Astrocyte (in vitro differentiated cells and primary cell): ENCODE data around the gene MICAL2.

ENCODE experiments used
- EZH2 ChIP-seq: IDR thresholded peaks from 2 replicates; pipeline ENCODE4 v1.6.1; 2012; ENCODE audit warnings: mild to moderate bottlenecking, low read length, inconsistent platforms; ENCODE audit not compliant: insufficient read depth
- TF ChIP-seq, protein P1 (sequence below): IDR thresholded peaks from 2 replicates; pipeline ENCODE4 v1.5.1; 2011; ENCODE audit warnings: low read depth, mild to moderate bottlenecking, inconsistent platforms, low read length, moderate library complexity; ENCODE audit not compliant: insufficient read depth

DNA sequence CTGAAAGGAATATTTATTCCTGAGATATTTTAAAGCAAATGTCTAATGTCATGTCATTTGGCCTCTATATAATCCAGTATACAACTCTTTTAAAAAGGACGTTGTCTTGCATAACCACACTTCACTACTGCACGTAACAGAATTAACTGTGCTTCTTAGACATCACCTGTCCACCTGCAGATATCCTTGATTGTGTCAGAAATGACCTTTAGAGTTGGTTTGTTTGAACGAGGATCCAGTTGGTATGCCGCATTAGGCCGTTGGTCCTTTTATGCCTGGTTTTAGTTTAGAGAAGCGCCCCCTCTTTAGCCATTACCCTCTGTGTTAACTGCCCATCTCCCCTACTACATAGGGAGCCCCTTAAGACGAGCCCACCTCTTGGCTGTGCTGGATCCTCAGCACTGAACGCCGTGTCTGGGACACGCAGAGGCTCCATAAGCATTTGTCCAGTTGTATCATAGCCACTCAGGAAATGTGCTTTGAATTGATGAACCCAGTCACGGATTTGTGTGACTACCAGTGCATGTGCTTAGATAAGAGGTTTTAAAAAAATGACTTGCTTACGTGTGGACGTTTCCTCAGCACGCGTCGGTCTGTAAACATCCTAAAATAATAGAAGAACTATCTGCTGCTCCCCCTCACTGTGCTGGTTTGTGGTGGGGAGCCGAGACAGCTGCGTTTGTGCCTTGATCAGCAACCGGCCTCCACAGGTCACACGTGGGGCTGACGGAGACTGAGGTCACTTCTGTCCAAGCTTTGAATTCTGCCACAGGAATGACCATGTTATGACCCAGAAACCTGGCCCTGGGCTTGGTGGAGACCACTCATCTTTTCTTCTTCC lies 4.0 kb downstream of the MICAL2 start:
- TF ChIP-seq, protein P1, sequence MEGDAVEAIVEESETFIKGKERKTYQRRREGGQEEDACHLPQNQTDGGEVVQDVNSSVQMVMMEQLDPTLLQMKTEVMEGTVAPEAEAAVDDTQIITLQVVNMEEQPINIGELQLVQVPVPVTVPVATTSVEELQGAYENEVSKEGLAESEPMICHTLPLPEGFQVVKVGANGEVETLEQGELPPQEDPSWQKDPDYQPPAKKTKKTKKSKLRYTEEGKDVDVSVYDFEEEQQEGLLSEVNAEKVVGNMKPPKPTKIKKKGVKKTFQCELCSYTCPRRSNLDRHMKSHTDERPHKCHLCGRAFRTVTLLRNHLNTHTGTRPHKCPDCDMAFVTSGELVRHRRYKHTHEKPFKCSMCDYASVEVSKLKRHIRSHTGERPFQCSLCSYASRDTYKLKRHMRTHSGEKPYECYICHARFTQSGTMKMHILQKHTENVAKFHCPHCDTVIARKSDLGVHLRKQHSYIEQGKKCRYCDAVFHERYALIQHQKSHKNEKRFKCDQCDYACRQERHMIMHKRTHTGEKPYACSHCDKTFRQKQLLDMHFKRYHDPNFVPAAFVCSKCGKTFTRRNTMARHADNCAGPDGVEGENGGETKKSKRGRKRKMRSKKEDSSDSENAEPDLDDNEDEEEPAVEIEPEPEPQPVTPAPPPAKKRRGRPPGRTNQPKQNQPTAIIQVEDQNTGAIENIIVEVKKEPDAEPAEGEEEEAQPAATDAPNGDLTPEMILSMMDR, result no peak
- no peak for TF ChIP-seq EZH2
